SK-N-MC (cell line): ENCODE measurements around the gene CTNNA3.

ENCODE experiments used
- EZH2 ChIP-seq: fragments of 200-600 bp; sonication (generic); IDR thresholded peaks from one replicate; pipeline ENCODE4 v1.6.1; 2017; ENCODE audit warnings: antibody characterized with exemption
- POLR2AphosphoS5 ChIP-seq: IDR thresholded peaks from 2 replicates; pipeline ENCODE4 v1.6.1; 2012; ENCODE audit warnings: mild to moderate bottlenecking, low read depth, low read length, borderline replicate concordance

DNA sequence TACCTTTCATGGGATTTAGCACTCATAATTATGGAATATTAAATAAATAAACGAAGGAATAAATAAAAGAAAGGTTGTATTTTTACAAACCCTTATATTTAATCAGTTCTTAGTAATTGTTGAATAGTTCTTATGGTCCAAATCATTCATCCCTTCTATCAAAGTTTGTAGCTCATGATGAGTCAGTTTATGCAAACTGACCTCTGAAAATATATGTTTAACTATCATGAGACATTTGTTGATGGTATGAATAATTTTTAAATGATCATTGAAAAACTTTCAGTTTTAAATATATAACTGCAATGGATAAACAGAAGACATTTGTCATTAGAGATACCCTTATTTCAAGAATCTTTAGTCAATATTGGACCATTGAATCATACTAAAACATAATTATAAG, 1181.3 kb downstream of the CTNNA3 start:
- no peak for TF ChIP-seq POLR2AphosphoS5
- no peak for TF ChIP-seq EZH2
